Measurements from ENCODE around the gene ALOX12B.

DNA sequence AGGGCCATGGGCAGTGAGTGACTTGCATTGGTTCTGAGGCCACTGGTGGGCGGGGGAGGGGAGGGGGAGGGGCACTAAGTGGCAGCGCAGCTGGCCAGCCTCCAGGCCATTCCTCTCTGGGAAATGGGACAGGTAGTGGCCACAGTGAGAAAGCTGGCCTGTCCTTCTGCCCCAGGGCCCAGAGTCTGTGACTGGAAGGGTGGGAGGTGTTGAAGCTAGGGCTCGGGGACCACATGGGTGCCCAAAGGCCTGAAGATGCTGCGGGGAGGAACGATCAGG lies 375 bp upstream of the ALOX12B start:
- TF ChIP-seq, protein P1, sequence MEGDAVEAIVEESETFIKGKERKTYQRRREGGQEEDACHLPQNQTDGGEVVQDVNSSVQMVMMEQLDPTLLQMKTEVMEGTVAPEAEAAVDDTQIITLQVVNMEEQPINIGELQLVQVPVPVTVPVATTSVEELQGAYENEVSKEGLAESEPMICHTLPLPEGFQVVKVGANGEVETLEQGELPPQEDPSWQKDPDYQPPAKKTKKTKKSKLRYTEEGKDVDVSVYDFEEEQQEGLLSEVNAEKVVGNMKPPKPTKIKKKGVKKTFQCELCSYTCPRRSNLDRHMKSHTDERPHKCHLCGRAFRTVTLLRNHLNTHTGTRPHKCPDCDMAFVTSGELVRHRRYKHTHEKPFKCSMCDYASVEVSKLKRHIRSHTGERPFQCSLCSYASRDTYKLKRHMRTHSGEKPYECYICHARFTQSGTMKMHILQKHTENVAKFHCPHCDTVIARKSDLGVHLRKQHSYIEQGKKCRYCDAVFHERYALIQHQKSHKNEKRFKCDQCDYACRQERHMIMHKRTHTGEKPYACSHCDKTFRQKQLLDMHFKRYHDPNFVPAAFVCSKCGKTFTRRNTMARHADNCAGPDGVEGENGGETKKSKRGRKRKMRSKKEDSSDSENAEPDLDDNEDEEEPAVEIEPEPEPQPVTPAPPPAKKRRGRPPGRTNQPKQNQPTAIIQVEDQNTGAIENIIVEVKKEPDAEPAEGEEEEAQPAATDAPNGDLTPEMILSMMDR (IDR thresholded peaks at IDR 0.05; ENCODE audit: low read depth, low read length, missing input control): no peak
- TF ChIP-seq, protein P2, sequence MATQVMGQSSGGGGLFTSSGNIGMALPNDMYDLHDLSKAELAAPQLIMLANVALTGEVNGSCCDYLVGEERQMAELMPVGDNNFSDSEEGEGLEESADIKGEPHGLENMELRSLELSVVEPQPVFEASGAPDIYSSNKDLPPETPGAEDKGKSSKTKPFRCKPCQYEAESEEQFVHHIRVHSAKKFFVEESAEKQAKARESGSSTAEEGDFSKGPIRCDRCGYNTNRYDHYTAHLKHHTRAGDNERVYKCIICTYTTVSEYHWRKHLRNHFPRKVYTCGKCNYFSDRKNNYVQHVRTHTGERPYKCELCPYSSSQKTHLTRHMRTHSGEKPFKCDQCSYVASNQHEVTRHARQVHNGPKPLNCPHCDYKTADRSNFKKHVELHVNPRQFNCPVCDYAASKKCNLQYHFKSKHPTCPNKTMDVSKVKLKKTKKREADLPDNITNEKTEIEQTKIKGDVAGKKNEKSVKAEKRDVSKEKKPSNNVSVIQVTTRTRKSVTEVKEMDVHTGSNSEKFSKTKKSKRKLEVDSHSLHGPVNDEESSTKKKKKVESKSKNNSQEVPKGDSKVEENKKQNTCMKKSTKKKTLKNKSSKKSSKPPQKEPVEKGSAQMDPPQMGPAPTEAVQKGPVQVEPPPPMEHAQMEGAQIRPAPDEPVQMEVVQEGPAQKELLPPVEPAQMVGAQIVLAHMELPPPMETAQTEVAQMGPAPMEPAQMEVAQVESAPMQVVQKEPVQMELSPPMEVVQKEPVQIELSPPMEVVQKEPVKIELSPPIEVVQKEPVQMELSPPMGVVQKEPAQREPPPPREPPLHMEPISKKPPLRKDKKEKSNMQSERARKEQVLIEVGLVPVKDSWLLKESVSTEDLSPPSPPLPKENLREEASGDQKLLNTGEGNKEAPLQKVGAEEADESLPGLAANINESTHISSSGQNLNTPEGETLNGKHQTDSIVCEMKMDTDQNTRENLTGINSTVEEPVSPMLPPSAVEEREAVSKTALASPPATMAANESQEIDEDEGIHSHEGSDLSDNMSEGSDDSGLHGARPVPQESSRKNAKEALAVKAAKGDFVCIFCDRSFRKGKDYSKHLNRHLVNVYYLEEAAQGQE (IDR thresholded peaks at IDR 0.05): no peak
- TF ChIP-seq NR2F2 (IDR thresholded peaks at IDR 0.05) (no peak), YY1 (IDR thresholded peaks at IDR 0.05) (no peak), HNF4G (IDR thresholded peaks at IDR 0.05) (no peak), GABPA (IDR thresholded peaks at IDR 0.05 in 1 of 2, conservative IDR thresholded peaks at IDR 0.05 in 1 of 2) (no peak), RAD21 (IDR thresholded peaks at IDR 0.05) (no peak), TAF1 (conservative IDR thresholded peaks at IDR 0.05) (no peak), SP1 (IDR thresholded peaks at IDR 0.05) (no peak)
- TF ChIP-seq, protein P3, sequence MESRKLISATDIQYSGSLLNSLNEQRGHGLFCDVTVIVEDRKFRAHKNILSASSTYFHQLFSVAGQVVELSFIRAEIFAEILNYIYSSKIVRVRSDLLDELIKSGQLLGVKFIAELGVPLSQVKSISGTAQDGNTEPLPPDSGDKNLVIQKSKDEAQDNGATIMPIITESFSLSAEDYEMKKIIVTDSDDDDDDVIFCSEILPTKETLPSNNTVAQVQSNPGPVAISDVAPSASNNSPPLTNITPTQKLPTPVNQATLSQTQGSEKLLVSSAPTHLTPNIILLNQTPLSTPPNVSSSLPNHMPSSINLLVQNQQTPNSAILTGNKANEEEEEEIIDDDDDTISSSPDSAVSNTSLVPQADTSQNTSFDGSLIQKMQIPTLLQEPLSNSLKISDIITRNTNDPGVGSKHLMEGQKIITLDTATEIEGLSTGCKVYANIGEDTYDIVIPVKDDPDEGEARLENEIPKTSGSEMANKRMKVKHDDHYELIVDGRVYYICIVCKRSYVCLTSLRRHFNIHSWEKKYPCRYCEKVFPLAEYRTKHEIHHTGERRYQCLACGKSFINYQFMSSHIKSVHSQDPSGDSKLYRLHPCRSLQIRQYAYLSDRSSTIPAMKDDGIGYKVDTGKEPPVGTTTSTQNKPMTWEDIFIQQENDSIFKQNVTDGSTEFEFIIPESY (IDR thresholded peaks at IDR 0.05): no peak
- TF ChIP-seq, protein P4, sequence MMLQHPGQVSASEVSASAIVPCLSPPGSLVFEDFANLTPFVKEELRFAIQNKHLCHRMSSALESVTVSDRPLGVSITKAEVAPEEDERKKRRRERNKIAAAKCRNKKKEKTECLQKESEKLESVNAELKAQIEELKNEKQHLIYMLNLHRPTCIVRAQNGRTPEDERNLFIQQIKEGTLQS (IDR thresholded peaks at IDR 0.05): no peak
- TF ChIP-seq, protein P5, sequence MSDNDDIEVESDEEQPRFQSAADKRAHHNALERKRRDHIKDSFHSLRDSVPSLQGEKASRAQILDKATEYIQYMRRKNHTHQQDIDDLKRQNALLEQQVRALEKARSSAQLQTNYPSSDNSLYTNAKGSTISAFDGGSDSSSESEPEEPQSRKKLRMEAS (IDR thresholded peaks at IDR 0.05): no peak

All from liver (tissue), 3 donors.